Endothelial cell of umbilical vein (primary cell): Measurements from ENCODE around the gene GSTM4. TPM values are rescaled to one million over a fixed set of nuclear protein-coding genes. Genes with fewer than 3 reads are reported as not detected.
A peak's percentile ranks its signal among the peaks of the same experiment; 100 is the strongest.

Experiments used
- BruUV-seq: library from RNA; stranded (reverse); fragments of 400-500 nt; replicated peaks from 2 replicates; lab custom pipeline; 2021; lab: Mats Ljungman, UMichigan
- CTCF ChIA-PET: fragments of 300-600, 350-600 bp; sonication (Branson Sonifier 250); formaldehyde crosslinking; loops from one replicate; lab custom pipeline; 2021; ENCODE audit warnings: antibody characterized with exemption, inconsistent platforms; lab: Charles Lee
- POLR2A ChIA-PET: fragments of 300-600, 350-600 bp; sonication (Branson Sonifier 250); formaldehyde crosslinking; loops from one replicate; lab custom pipeline; 2021; ENCODE audit warnings: antibody characterized with exemption, inconsistent platforms; lab: Charles Lee
- DNase-seq: peaks from one replicate; pipeline ENCODE4 v3.0.0-alpha.2; 2011; ENCODE audit warnings: low read depth, low spot score
- FAIRE-seq: peaks from 2 replicates; lab custom pipeline; 2011; peaks lifted over from hg19 to GRCh38; lab: Jason Lieb, UNC
- H2AFZ ChIP-seq: 2 replicates; pipeline ENCODE4 v1.6.0; 2012; ENCODE audit warnings: low read depth, low read length, control low read depth, inconsistent platforms
- H3K27ac ChIP-seq: 2 replicates; pipeline ENCODE4 v1.5.1; 2011; ENCODE audit warnings: low read depth, mild to moderate bottlenecking, control low read depth, low read length, moderate library complexity; ENCODE audit not compliant: insufficient read depth
- H3K27me3 ChIP-seq, 2 experiments: 2 replicates each; pipeline versions ENCODE4 v1.6.0 to v1.6.1; 2011; ENCODE audit warnings: low read length in 2 of 2, mixed read lengths in 1 of 2; ENCODE audit not compliant: control insufficient read depth in 2 of 2, insufficient read depth in 2 of 2
- H3K36me3 ChIP-seq, 2 experiments: 2 replicates in 1 of 2; 3 replicates in 1 of 2; pipeline ENCODE4 v1.5.1; 2011; ENCODE audit warnings: low read length in 2 of 2, mild to moderate bottlenecking in 1 of 2, moderate library complexity in 1 of 2; ENCODE audit not compliant: control insufficient read depth in 2 of 2, insufficient read depth in 2 of 2; ENCODE audit errors: extremely low read depth in 1 of 2
- H3K4me1 ChIP-seq: 3 replicates; pipeline ENCODE4 v1.5.1; 2011; ENCODE audit warnings: mild to moderate bottlenecking, low read length; ENCODE audit not compliant: control insufficient read depth, insufficient read depth; ENCODE audit errors: extremely low read depth
- H3K4me2 ChIP-seq: 2 replicates; pipeline ENCODE4 v1.6.1; 2011; ENCODE audit warnings: low read length, control low read depth, mixed read lengths; ENCODE audit not compliant: insufficient read depth
- H3K4me3 ChIP-seq, 3 experiments: fragments of 200-600 bp in 1 of 3; sonication (generic), shearing (Covaris generic) in 1 of 3; replicated peaks in 1 of 3; 2 replicates each; pipeline ENCODE4 v1.5.1; 2011 to 2016; ENCODE audit warnings: control low read depth in 3 of 3, low read length in 3 of 3, mild to moderate bottlenecking in 2 of 3, inconsistent platforms in 1 of 3, low read depth in 1 of 3, moderate library complexity in 1 of 3; ENCODE audit not compliant: insufficient read depth in 1 of 3
- H3K79me2 ChIP-seq: 2 replicates; pipeline ENCODE4 v1.6.0; 2012; ENCODE audit warnings: low read length, inconsistent platforms; ENCODE audit not compliant: control insufficient read depth, insufficient read depth
- H3K9ac ChIP-seq: replicated peaks from 2 replicates; pipeline ENCODE3; 2011; ENCODE audit warnings: low read length, control low read depth; ENCODE audit not compliant: insufficient read depth; ENCODE audit errors: extremely low read depth
- H3K9me1 ChIP-seq: replicated peaks from 3 replicates; pipeline ENCODE4 v1.6.0; 2011; ENCODE audit warnings: mild to moderate bottlenecking, low read length; ENCODE audit not compliant: control insufficient read depth, insufficient read depth; ENCODE audit errors: extremely low read depth
- H3K9me3 ChIP-seq: replicated peaks from 2 replicates; pipeline ENCODE4 v1.5.1; 2012; ENCODE audit warnings: low read length, inconsistent platforms; ENCODE audit not compliant: control insufficient read depth, insufficient read depth
- H4K20me1 ChIP-seq: replicated peaks from 2 replicates; pipeline ENCODE3; 2011; ENCODE audit warnings: mild to moderate bottlenecking, low read length; ENCODE audit not compliant: control insufficient read depth, insufficient read depth; ENCODE audit errors: extremely low read depth
- CTCF ChIP-seq, 2 donors: IDR thresholded peaks; 1 replicate in 1 of 2; 2 replicates in 1 of 2; pipeline ENCODE4 v1.5.1; 2011; ENCODE audit warnings: low read length in 2 of 2, mild to moderate bottlenecking in 2 of 2, moderate library complexity in 2 of 2, control low read depth in 1 of 2, inconsistent platforms in 1 of 2, low read depth in 1 of 2; ENCODE audit not compliant: insufficient read depth in 1 of 2; ENCODE audit errors: extremely low read depth in 1 of 2
- EZH2 ChIP-seq: IDR thresholded peaks from 2 replicates; pipeline ENCODE4 v1.6.1; 2012; ENCODE audit warnings: borderline replicate concordance, low read depth, mild to moderate bottlenecking, moderate library complexity, low read length, inconsistent platforms; ENCODE audit not compliant: severe bottlenecking
- FOS ChIP-seq: IDR thresholded peaks from 2 replicates; pipeline ENCODE4 v1.6.1; 2011; ENCODE audit warnings: mild to moderate bottlenecking, low read length, moderate library complexity, borderline replicate concordance; ENCODE audit not compliant: insufficient read depth
- GATA2 ChIP-seq: IDR thresholded peaks from 2 replicates; pipeline ENCODE4 v1.7.0; 2011; ENCODE audit warnings: low read depth, mild to moderate bottlenecking, moderate library complexity, mixed read lengths, low read length; ENCODE audit not compliant: insufficient read length, insufficient read depth
- JUN ChIP-seq: IDR thresholded peaks from 2 replicates; pipeline ENCODE4 v1.6.1; 2011; ENCODE audit warnings: borderline replicate concordance, low read depth; ENCODE audit not compliant: insufficient read length, insufficient read depth
- MAX ChIP-seq: IDR thresholded peaks from 2 replicates; pipeline ENCODE4 v1.6.1; 2011; ENCODE audit not compliant: insufficient read depth, insufficient read length
- MYC ChIP-seq: IDR thresholded peaks from one replicate; pipeline ENCODE4 v1.6.1; 2011; ENCODE audit warnings: mild to moderate bottlenecking, low read depth, low read length
- POLR2A ChIP-seq: IDR thresholded peaks from 2 replicates; pipeline ENCODE4 v1.6.1; 2012; ENCODE audit warnings: low read depth, mild to moderate bottlenecking, control low read depth, low read length
- POLR2AphosphoS5 ChIP-seq: IDR thresholded peaks from 2 replicates; pipeline ENCODE4 v1.6.1; 2012; ENCODE audit warnings: low read depth, mild to moderate bottlenecking, control low read depth, low read length, moderate library complexity; ENCODE audit not compliant: insufficient read depth
- dilution Hi-C: fragments of 300-500 bp; cut with MboI; formaldehyde crosslinking; loops from one replicate; pipeline ENCODE4 v1.15.0; 2019; ENCODE audit warnings: low sequenced_read_pairs; ENCODE audit not compliant: extremely low pct_ligation_motif_present
- intact Hi-C: fragments of 100-400 bp; cut with micrococcal nuclease; formaldehyde crosslinking; loops from one replicate; pipeline ENCODE4 v1.10.0; 2022
- polyA plus RNA-seq, 4 experiments: library from polyadenylated mRNA; depleted of rRNA in 3 of 4; stranded (reverse) in 3 of 4; unstranded in 1 of 4; fragments of >200 nt; gene quantifications; 2 replicates each; pipeline versions ENCODE4 v1.2.1 to v1.2.3, GENCODE V29; 2011 to 2012; ENCODE audit warnings: missing spikeins in 1 of 4
- total RNA-seq: library from RNA; stranded (reverse); gene quantifications from 2 replicates; pipeline ENCODE4 v1.2.3, GENCODE V29; 2021

Gene GSTM4
- total and polyA plus RNA-seq, 2 donors (not counting 3 experiments of a cell fraction or from before 2014, with no cell fraction given): 9.5 to 11.6 TPM

GRCh38 chr1:109619576-109620400 is 36.1 kb upstream of the GSTM4 start, which contains the start of the genes AMPD2 and GNAT2:
Gene AMPD2 (plus strand): TSS chr1:109619837. CDS start chr1:109621176, 1,339 bp downstream.
Gene GNAT2 (minus strand): TSS chr1:109619616. CDS start chr1:109612870, 6,746 bp downstream.
- dilution Hi-C loops: no loop called here
- BruUV-seq: TSS peak; percentile 44
- TF ChIP-seq CTCF (IDR thresholded peaks at IDR 0.05; ENCODE audit: extremely low read depth in 1 of 2, insufficient read depth in 1 of 2, low read depth in 1 of 2, low read length in 2 of 2): no peak
- no peak for TF ChIP-seq GATA2
- TF ChIP-seq MAX: peak; percentile 52
- no peak for TF ChIP-seq MYC
- TF ChIP-seq JUN: no peak
- TF ChIP-seq POLR2A: peak; percentile 42
- no peak for TF ChIP-seq EZH2
- TF ChIP-seq POLR2AphosphoS5: peak; percentile 45
- no peak for TF ChIP-seq FOS
- peak within 1 kb of the TSS; percentile 74 to 83 (median 76) for H3K4me3 ChIP-seq
- ChIA-PET CTCF (interaction anchor here (0.9 to 2.4 kb wide), 7 partner anchors 8 to 155 kb away, joined by 3 to 28 read pairs (median 11); partner anchors contain the start of gene GNAI3), POLR2A (interaction anchor here (0.6 to 1.4 kb wide), 3 partner anchors 24 to 156 kb away, joined by 3 to 6 read pairs (median 3); partner anchors contain the start of gene GNAI3)
- intact Hi-C loops: loop anchor here (5.0 to 10.0 kb wide), 2 partner anchors 37 to 135 kb away; partner anchors contain the start of gene ATXN7L2
- H4K20me1 ChIP-seq: no peaks in the 10 kb centered on the region
- peaks cover 47% of the 10 kb centered on the region for H3K79me2 ChIP-seq
- H2AFZ ChIP-seq: peak within 1 kb of the TSS; percentile 56
- no peaks in the 10 kb centered on the region for H3K9me1 ChIP-seq
- H3K27me3 ChIP-seq: no peaks in the 10 kb centered on the region
- H3K36me3 ChIP-seq: no peaks in the 10 kb centered on the region
- DNase-seq (peak; percentile 60), FAIRE-seq (no peak)
- peak within 1 kb of the TSS; percentile 96 for H3K9ac ChIP-seq
- no peaks in the 10 kb centered on the region for H3K9me3 ChIP-seq
- peaks cover 53% of the 10 kb centered on the region for H3K4me1 ChIP-seq
- peak within 1 kb of the TSS; percentile 97 for H3K27ac ChIP-seq
- H3K4me2 ChIP-seq: peak within 1 kb of the TSS; percentile 87
